ENCODE results near the gene LONP1.
"Not testable (repeated sequence)": the region's sequence is repeated elsewhere in the genome, so short reads cannot be mapped to it uniquely, and the experiment has no call there.

LONP1 gene, protein sequence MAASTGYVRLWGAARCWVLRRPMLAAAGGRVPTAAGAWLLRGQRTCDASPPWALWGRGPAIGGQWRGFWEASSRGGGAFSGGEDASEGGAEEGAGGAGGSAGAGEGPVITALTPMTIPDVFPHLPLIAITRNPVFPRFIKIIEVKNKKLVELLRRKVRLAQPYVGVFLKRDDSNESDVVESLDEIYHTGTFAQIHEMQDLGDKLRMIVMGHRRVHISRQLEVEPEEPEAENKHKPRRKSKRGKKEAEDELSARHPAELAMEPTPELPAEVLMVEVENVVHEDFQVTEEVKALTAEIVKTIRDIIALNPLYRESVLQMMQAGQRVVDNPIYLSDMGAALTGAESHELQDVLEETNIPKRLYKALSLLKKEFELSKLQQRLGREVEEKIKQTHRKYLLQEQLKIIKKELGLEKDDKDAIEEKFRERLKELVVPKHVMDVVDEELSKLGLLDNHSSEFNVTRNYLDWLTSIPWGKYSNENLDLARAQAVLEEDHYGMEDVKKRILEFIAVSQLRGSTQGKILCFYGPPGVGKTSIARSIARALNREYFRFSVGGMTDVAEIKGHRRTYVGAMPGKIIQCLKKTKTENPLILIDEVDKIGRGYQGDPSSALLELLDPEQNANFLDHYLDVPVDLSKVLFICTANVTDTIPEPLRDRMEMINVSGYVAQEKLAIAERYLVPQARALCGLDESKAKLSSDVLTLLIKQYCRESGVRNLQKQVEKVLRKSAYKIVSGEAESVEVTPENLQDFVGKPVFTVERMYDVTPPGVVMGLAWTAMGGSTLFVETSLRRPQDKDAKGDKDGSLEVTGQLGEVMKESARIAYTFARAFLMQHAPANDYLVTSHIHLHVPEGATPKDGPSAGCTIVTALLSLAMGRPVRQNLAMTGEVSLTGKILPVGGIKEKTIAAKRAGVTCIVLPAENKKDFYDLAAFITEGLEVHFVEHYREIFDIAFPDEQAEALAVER

DNA sequence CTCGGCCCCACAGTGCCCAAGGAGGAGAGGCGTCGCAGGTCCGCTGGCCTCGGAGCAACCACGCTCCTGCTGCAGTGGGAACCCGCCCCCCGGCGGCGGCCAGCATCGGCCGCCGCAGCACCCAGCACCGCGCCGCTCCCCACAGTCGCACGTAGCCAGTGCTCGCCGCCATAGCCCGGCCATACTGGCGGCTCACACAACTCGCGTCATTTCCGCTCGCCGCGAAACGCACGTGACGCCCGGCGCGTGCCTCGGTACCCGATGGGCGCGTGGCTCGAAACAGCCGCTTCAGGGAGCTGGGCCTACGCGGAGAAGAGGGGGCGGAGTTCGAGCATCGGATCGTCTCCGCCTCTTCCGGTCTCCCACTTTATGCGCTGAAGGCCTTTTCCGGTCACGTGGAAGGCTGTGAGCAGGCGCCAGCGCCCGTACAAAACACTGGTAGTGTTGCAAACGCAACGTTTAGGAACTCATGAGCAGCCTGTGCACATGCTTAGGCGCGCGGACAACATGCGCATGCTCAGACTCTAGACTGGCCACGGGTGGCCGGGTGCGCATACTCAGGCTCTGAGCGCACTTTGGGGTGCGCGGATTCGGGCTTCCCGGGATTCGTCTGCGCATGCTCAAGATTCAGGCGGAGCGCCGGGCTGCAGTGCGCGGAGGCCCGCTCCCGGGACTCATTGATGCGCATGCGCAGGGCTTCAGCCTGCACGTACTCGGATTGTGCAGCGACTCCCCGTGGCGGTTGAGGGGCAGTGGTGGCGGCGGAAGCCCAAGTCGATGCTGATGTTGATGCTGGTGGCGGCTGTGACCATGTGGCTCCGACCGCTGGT lies at the start of gene LONP1, which contains the start of gene CATSPERD:
TSS of gene LONP1 (minus strand) at position 186 of the 830 bp plus-strand sequence. CDS start at position 172, 14 bp downstream.
TSS of gene CATSPERD (plus strand) at position 677 of the 830 bp plus-strand sequence. CDS start at position 778, 101 bp downstream.
- DNase-seq = peak; percentile 99

DNA sequence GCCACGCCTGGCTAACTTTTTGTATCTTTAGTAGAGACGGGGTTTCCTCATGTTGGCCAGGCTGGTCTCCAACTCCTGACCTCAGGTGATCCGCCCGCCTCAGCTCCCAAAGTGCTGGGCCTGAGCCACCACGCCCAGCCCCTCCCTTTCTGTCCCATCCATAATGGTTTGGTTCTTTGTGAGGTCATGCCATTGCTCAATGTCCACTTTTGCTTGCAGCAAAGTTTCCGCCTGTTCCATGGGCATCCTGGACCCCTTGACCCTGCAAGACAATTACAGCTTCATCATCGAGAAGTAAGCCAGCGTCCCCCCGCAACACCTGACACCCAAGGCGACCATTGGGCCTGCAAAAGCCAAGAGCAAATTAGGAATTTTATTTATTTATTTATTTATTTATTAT lies 48.0 kb upstream of the LONP1 start:
- no peak for DNase-seq

DNA sequence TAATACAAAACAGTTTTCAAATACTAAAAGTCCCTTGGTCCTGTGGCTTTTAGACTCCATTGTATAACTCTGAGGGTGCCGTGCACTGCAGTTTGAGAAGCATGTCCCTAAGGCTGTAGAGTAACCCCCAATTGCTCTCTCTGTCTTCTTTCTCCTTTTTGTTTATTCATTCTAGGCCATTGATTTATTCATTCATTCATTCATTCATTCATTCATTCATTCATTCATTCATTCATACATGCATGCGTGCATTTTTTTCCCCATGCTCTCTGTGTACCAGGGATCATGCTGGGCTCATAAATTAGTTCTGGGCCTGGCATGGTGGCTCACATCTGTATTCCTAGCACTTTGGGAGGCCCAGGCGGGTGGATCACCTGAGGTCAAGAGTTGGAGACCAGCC lies 45.3 kb upstream of the LONP1 start:
- DNase-seq = no peak

DNA sequence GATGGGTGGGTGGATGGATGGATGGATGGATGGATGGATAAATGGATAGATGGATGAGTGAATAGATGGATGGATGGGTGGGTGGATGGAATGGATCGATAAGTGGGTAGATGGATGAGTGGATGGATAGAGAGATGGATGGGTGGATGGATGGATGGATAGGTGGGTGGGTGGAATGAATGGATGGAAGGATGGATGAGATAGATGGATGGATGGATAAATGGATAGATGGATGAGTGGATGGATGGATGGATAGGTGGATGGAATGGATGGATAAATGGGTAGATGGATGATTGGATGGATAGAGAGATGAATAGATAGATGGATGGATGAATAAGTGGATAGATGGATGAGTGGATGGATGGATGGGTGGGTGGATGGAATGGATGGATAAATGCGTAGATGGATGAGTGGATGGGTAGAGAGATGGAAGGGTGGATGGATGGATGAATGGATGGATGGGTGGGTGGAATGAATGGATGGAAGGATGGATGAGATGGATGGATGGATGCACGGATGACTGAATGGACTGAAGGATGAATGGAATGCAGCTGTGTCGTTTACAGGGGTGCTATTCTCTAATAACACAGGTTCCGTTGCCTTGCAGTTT lies 42.8 kb upstream of the LONP1 start:
- DNase-seq = no peak

DNA sequence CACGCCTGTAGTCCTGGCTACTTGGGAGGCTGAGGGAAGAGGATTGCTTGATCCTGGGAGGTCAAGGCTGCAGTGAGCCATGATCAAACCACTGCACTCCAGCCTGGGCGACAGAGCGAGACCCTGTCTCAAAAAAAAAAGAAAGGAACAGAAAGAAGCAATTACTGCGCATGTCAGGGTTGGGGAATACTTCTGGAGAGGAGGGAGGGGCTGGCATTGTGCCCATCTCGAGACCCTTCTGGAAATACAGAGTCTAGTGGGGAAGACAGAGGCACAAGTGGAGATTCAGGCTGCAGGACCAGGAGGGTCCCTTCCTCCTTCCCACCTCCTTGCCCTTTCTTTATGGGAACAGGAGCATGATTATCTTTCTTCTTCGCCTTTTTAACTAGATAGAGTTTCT lies 33.8 kb upstream of the LONP1 start:
- no peak for DNase-seq

DNA sequence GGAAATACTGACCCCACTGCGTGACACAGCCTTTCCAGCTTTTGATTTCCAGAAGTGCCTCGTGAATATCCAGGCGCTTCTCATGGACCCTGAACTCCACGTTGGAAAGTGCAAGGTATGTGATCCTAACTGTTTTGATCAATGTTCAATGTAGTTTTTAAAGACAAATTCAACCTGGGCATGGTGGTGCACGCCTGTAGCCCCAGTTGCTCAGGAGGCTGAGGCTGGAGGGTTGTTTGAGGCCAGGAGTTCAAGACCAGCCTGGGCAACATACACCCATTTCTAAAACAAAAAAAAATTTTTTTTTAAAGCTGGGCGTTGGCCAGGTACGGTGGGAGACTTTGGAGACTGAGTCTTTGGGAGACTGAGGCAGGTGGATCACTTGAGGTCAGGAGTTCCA lies 31.8 kb upstream of the LONP1 start:
- DNase-seq = no peak

DNA sequence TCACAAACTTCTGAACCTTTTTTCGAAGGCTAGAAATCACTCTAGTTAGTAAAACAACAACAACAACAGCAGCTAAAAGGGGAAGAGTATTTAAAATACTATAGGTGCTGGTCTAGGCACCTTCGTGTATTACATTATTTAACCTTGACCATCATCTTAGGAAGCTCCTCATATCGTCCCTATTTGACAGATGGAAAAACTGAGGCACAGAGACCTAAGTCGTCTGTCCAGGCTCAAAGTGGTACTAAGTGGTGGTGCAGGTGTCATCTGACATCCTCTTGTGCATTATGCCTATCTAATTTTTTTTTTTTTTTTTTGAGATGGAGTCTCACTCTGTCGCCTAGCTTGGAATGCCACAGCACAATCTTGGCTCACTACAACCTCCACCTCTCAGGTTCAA lies 29.6 kb upstream of the LONP1 start:
- no peak for DNase-seq

DNA sequence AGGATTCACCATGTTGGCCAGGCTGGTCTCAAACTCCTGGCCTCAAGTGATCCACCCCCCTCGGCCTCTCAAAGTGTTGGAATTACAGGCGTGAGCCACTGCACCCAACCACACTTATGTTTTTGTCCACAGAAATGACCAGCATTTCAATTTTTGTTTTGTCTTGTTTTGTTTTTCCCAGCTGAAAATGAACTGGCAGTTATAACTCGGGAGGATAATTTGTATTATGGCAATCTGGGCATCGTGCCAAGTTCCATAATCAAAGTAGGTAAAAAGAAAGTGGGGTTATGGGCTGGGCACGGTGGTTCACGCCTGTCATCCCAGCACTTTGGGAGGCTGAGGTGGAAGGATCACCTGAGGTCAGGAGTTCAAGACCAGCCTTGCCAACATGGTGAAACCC lies 29.0 kb upstream of the LONP1 start:
- DNase-seq = not testable (repeated sequence)

DNA sequence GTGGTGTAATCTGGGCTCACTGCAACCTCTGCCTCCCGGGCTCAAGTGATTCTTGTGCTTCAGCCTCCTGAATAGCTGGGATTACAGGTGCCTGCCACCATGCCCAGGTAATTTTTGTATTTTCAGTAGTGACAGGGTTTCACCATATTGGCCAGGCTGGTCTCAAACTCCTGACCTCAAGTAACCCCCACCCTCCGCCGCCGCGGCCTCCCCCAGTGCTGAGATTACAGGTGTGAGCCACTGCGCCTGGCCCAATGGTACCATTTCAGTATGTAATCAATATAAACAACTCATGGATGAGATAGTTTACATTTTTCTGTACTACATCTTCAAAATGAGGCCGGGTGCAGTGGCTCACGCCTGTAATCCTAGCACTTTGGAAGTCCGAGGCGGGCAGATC lies 25.1 kb upstream of the LONP1 start:
- DNase-seq = not testable (repeated sequence)

DNA sequence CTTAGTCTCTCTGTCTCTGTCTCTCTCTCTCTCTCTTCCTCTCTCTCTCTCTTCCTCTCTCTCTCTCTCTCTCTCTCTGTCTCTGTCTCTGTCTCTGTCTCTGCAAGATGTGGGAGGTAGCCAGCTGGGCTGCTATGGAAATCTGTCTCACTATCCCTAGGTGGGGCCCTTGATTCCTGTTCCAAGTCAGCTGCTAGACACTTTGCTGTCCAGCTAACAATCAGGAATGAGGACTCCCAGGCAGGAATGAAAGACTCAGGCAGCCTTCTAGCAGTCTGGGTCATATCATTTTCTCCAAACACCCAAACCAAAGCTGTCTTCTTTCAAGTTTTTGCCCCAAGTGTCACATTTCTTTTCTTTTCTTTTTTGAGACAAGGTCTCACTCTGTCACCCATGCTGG lies 23.7 kb upstream of the LONP1 start:
- DNase-seq = no peak

DNA sequence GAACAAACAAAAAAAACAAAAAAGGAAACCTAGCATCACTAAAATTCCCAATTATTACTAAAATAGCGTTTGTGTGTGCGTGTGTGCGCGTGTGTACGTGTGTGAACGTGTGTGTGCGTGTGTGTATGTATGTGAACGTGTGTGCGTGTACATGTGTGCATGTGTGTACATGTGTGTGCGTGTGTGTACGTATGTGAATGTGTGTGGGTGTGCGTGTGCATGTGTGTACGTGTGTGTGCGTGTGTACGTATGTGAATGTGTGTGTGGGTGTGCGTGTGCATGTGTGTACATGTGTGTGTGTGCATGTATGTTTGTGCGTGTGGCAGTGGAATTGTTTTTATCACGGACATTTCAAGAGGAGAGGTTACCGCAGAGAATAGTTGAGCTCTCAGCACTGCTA lies 22.1 kb upstream of the LONP1 start:
- DNase-seq = no peak

DNA sequence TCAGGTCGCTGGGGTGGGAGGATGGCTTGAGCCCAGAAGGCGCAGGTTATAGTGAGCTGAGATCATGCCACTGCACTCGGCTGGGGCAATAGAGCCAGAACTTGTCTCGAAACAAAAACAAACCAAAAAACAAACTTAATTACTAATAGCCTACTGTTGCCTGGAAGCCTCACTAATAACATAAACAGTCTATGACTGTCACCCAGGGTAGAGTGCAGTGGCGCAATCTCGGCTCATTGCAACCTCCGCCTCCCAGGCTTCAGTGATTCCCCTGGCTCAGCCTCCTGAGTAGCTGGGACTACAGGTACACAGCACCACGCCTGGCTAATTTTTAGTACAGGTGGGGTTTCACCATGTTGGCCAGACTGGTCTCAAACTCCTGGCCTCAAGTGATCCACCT lies 18.5 kb upstream of the LONP1 start:
- no peak for DNase-seq

DNA sequence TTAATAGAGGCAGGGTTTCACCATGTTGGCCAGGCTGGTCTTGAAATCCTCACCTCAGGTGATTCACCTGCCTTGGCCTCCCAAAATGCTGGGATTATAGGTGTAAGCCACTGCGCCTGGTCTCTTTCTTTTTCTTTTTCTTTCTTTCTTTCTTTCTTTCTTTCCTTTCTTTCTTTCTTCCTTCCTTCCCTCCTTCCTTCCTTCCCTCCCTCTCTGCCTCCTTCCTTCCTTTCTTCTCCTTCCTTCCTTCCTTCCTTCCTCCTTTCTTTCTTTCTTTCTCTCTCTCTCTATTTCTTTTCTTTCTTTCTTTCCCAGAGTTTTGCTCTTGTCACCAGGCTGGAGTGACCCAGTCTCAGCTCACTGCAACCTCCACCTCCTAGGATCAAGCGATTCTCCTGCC lies 13.2 kb upstream of the LONP1 start:
- DNase-seq = not testable (repeated sequence)

DNA sequence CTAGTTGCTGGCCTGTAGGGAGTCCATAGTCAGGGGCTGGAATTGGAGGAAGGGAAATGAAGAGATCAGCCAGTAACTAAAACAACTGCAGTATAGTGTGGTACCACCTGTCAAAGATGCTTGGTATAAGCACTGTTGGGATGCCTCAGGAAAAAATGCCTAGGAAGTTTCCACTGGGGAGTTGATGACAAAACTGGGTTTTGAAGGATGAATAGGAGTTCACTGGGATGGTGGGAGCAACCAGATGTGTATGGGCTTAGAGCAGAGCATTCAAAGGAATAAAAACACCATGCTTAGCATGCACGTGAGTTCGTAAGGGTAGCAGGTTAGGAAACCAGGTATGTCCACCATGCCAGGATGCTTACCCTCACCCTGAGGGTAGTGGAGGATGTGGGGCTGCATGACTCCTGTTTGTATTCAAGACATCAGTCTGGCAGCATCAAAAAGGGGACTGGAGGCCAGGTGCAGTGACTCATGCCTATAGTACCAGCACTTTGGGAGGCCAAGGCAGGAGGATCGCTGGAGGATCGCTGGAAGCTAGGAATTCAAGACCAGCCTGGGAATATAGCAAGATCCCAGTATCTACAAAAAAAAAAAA lies 7.6 kb upstream of the LONP1 start:
- no peak for DNase-seq

DNA sequence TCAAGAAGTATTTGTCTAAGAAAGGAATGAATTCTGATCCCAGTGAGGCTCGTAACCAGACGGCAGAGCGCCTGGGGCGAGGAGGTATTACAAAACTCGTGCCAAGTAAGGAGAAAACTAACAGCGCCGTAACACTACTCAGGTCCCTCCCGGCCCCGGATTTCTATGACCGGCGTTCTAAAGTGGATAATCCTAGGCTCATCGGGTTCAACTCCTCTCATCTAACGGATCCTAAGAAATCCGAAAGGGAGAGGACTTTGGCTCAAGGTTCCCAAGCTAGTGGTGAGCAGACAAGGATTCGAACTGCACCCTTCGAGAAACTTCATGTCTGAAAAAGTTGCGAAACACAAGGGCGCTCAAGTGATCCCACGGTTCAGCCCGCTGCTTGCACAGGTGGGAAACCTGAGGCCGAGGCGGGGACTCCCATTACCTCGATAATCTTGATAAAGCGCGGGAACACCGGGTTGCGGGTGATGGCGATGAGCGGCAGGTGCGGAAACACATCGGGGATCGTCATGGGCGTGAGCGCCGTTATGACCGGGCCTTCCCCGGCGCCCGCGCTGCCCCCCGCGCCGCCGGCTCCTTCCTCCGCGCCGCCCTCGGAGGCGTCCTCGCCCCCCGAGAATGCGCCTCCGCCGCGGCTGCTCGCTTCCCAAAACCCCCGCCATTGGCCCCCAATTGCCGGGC lies 529 bp downstream of the LONP1 start:
- DNase-seq = no peak

DNA sequence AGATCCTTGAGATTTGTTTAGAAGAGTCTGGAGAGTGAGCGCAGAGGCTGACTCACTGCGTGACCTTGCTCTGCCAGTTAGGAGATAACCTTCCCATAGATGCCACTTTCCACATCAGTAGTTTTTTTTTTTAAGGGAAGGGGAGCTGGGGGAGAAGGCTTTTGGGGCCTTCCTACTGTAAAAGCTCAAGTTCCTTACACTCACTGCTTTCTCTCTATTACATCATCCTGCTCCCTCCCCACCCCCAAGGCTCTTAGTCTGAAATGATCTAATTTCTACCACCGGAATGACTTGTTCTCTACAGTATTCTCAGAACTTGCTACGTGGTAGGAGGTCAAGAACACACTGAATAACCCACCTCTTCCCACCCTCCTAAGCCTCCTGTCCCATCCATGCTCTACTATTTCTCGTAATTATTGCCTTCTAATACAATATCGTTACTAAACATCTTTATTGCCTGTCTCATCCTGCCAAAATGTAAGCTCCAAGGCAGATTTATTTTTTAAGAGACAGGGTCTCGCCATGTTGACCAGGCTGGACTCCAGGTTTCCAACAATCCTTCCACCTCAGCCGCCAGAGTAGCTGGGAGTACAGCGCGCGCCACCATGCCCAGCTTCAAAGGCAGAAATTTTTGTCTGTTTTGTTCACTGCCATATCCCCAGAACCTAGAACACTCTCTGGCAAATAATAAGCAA lies 1.2 kb downstream of the LONP1 start:
- no peak for DNase-seq

DNA sequence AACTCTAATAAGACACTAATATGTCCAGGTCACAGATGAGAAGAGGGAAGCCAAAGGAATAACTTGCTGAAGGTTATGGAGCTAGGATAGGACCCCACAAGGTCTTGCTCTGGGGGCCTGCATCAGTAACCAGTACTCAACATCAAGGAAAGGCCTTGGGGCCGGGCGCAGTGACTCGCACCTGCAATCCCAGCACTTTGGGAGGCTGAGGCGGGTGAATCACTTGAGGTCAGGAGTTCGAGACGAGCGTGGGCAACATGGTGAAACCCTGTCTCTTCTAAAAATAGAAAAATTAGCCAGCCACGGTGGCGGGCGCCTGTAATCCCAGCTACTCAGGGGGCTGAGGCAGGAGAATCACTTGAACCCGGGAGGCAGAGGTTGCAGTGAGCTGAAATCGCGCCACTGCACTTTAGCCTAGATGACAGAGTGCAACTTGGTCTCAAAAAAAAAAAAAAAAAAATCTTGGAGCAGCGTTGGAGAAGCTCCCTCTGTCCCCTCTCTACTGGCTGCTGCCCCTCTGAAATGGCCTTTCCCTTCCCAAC lies 1.8 kb downstream of the LONP1 start:
- no peak for DNase-seq

DNA sequence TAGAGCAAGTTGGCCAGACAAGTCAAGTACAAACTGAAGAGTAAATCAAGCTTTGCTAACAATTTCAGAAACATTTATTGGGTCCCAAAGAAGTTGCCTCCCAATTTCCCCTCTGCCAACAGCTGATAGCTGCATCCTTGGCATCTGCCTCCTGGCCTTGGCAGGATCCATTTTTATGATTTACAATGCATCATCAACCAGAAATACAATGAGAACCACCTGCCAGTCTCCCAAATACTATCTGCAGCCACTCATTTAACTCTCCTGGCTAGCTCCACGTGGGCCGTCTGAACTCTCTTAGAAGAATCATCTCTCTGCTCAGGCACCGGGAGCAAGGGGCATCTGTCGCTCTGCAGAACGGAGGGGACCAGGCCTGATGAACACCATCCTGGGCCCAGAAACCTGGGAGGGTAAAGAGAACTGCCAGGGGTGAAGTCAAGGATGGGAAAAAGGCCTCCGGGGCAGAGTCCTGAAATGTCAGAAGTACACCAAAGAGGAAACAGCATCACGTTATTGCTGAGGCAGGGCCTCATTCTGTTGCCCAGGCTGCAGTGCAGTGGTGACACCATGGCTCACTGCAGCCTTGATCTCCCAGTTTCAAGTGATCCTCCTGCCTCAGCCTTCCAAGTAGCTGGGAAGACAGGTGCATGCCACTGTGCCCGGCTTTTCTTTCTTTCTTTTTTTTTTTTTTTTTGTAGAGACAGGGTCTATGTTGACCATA lies 2.6 kb downstream of the LONP1 start:
- DNase-seq = no peak

DNA sequence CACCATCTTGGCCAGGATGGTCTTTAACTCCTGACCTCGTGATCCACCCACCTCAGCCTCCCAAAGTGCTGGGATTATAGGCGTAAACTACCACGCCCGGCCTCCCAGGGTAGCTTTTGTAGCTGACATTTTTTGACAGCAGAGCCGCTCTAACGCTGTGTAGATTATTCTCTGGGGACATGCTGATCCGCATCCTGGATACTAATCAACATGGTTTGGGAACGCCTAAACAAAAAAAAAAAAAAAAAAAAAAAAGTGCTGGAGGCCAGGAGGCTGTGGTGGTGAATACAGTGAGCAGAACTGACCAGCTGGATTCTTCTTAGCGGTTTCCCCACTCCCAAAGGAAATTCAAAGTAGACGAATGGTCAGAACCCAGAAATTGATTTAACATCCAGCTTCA lies 5.1 kb downstream of the LONP1 start:
- DNase-seq = no peak

DNA sequence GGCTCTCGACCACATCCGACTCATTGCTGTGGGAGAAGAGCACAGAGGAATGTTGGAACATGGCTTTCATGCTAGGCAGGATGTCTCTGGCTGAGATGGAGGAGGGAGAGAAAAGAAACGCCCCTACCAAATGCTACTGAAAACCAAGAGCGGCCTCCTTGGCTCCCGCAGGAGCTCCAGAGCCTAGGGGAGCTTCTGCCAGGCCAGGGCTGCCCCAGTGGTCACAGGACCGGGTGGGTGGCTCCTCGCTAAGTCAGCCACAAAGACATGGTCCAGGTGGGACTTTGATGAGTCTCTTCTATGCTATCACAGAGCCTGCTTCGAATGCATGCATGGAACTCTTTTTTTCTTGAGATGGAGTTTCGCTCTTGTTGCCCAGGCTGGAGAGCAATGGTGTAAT lies 6.7 kb downstream of the LONP1 start:
- DNase-seq = no peak

Measured in NCI-H774 (cell line).